Activated B cell treated with CpG ODN at 0.5 μM for 24 hours (primary cell): ENCODE measurements around the gene CTNNBL1. TPM values are rescaled to one million over a fixed set of nuclear protein-coding genes. Genes with fewer than 3 reads are reported as not detected.

ENCODE experiments used
- ATAC-seq: fragments of 200-7000 bp; cut with Tn5 transposase; one replicate; pipeline ENCODE4 v1.10.0; 2021; ENCODE audit warnings: low read depth, mild to moderate bottlenecking, moderate library complexity
- CTCF ChIA-PET: fragments of 350-600 bp; sonication (Branson Sonifier 250); formaldehyde crosslinking; loops from one replicate; lab custom pipeline; 2021; ENCODE audit warnings: antibody characterized with exemption; lab: Charles Lee
- POLR2A ChIA-PET: fragments of 350-600 bp; sonication (Branson Sonifier 250); formaldehyde crosslinking; loops from one replicate; lab custom pipeline; 2021; ENCODE audit warnings: antibody characterized with exemption; lab: Charles Lee
- DNase-seq: peaks from one replicate; pipeline ENCODE4 v3.0.0; 2022
- H3K27ac Mint-ChIP-seq: one replicate; pipeline ENCODE4 v1.8.0; 2020; ENCODE audit warnings: mixed read lengths
- H3K27me3 Mint-ChIP-seq: one replicate; pipeline ENCODE4 v1.8.0; 2021; ENCODE audit warnings: mixed read lengths
- H3K36me3 Mint-ChIP-seq: one replicate; pipeline ENCODE4 v1.8.0; 2021; ENCODE audit warnings: low read depth, mixed read lengths
- H3K4me1 Mint-ChIP-seq: one replicate; pipeline ENCODE4 v1.8.0; 2021; ENCODE audit warnings: mixed read lengths
- H3K4me3 Mint-ChIP-seq: one replicate; pipeline ENCODE4 v1.8.0; 2020; ENCODE audit warnings: mild to moderate bottlenecking, mixed read lengths
- H3K9me3 Mint-ChIP-seq: one replicate; pipeline ENCODE4 v1.8.0; 2020; ENCODE audit warnings: mixed read lengths
- CTCF ChIP-seq: fragments of 200-600 bp; IDR thresholded peaks from one replicate; pipeline ENCODE4 v1.8.0; 2022; ENCODE audit warnings: antibody characterized with exemption, mild to moderate bottlenecking
- intact Hi-C: fragments of 100-400 bp; cut with micrococcal nuclease; formaldehyde crosslinking; loops from one replicate; pipeline ENCODE4 v1.15.1; 2024
- total RNA-seq: library from RNA; stranded (reverse); gene quantifications from 2 replicates; pipeline ENCODE4 v1.2.3, GENCODE V29; 2022

The CTNNBL1 gene
- total RNA-seq, 1 donor from 2014 or later: 102 TPM

GRCh38 chr20:37726971-37727956, 33.4 kb downstream of the CTNNBL1 start:
- Mint-ChIP-seq H3K9me3 (no peaks in the 10 kb centered on the region), H3K4me1 (peaks cover 11% of the 10 kb centered on the region), H3K4me3 (no peak overlapping the region), H3K36me3 (peaks cover 21% of the 10 kb centered on the region), H3K27ac (no peak overlapping the region), H3K27me3 (no peaks in the 10 kb centered on the region)
- DNase-seq: no peak
- intact Hi-C loops: no loop called here
- no peak for TF ChIP-seq CTCF
- ATAC-seq: no peak
- ChIA-PET CTCF (no interaction called here), POLR2A (no interaction called here)

- no peak for TF ChIP-seq CTCF
- Mint-ChIP-seq H3K4me3 (no peak overlapping the region), H3K4me1 (peaks cover 11% of the 10 kb centered on the region), H3K27me3 (no peaks in the 10 kb centered on the region), H3K9me3 (no peaks in the 10 kb centered on the region), H3K36me3 (peaks cover 28% of the 10 kb centered on the region), H3K27ac (no peak overlapping the region)
- DNase-seq: no peak
- intact Hi-C loops: no loop called here
- POLR2A ChIA-PET: no interaction called here
- CTCF ChIA-PET: no interaction called here
- ATAC-seq: no peak
Measured at GRCh38 chr20:37727957-37728634, 34.3 kb downstream of the CTNNBL1 start.

- DNase-seq (no peak), ATAC-seq (no peak)
- H3K36me3 Mint-ChIP-seq: peaks cover 32% of the 10 kb centered on the region
- H3K27me3 Mint-ChIP-seq: no peaks in the 10 kb centered on the region
- ChIA-PET CTCF (no interaction called here), POLR2A (no interaction called here)
- no peaks in the 10 kb centered on the region for H3K9me3 Mint-ChIP-seq
- no peak for TF ChIP-seq CTCF
- H3K4me3 Mint-ChIP-seq: no peak overlapping the region
- intact Hi-C loops: no loop called here
- H3K4me1 Mint-ChIP-seq: peaks cover 13% of the 10 kb centered on the region
- H3K27ac Mint-ChIP-seq: no peak overlapping the region
Measured at GRCh38 chr20:37728635-37728983, 34.8 kb downstream of the CTNNBL1 start.

- ChIA-PET CTCF (no interaction called here), POLR2A (no interaction called here)
- TF ChIP-seq CTCF: no peak
- no peak for ATAC-seq
- peaks cover 37% of the 10 kb centered on the region for H3K36me3 Mint-ChIP-seq
- H3K4me3 Mint-ChIP-seq: no peak overlapping the region
- peak overlapping the region; percentile 10 for H3K27ac Mint-ChIP-seq
- H3K9me3 Mint-ChIP-seq: no peaks in the 10 kb centered on the region
- no peak for DNase-seq
- intact Hi-C loops: no loop called here
- H3K27me3 Mint-ChIP-seq: no peaks in the 10 kb centered on the region
- peaks cover 14% of the 10 kb centered on the region for H3K4me1 Mint-ChIP-seq
Measured at GRCh38 chr20:37729452-37729851, 35.6 kb downstream of the CTNNBL1 start.

GRCh38 chr20:37729909-37730308, 36.1 kb downstream of the CTNNBL1 start:
- CTCF ChIA-PET: no interaction called here
- ATAC-seq (no peak), DNase-seq (no peak)
- Mint-ChIP-seq H3K36me3 (peaks cover 40% of the 10 kb centered on the region), H3K9me3 (no peaks in the 10 kb centered on the region), H3K27ac (no peak overlapping the region), H3K4me3 (no peak overlapping the region), H3K4me1 (peaks cover 14% of the 10 kb centered on the region), H3K27me3 (no peaks in the 10 kb centered on the region)
- intact Hi-C loops: no loop called here
- TF ChIP-seq CTCF: no peak
- POLR2A ChIA-PET: no interaction called here
